ENCODE data around the gene GPR15. TPM values are rescaled to one million over a fixed set of nuclear protein-coding genes. Genes with fewer than 3 reads are reported as not detected.
"Not testable (repeated sequence)": the region's sequence is repeated elsewhere in the genome, so short reads cannot be mapped to it uniquely, and the experiment has no call there.

Gene GPR15
- polyA plus RNA-seq, 2 donors = 0.31 to 0.86 TPM

DNA sequence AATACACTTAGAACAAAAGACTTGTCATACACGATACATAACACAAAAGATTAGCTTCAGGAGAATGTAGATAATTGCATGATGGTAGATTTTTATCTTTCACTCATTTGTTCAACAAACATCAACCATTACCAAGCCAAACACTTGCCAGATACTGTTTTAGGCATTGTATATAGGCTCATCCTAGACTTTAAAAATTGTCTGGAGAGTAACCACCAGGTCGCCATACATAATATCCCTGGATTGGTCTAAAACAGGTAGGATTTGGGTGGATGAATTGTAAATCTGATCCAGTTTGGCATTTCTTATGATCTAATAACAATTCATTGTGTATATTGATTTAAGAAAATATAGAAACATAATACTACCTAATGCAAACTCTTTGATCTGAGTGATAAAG is 22.8 kb downstream of the GPR15 start:
- no peak overlapping the region for H3K27ac ChIP-seq (ENCODE audit: low read depth in 2 of 2, low read length in 1 of 2)
- H3K36me3 ChIP-seq (ENCODE audit: control insufficient read depth in 2 of 2, insufficient read depth in 2 of 2, low read length in 1 of 2) = no peaks in the 10 kb centered on the region
- no peaks in the 10 kb centered on the region for H3K9me3 ChIP-seq (ENCODE audit: control insufficient read depth in 2 of 2, insufficient read depth in 1 of 2, low read depth in 1 of 2, low read length in 1 of 2)
- 82 to 84% methylated on average over 2 of the region's 2 CpGs for WGBS, 2 donors
- no peak overlapping the region for H3K4me3 ChIP-seq (ENCODE audit: low read depth in 1 of 2, low read length in 2 of 2)
- H3K27me3 ChIP-seq (ENCODE audit: control insufficient read depth in 1 of 2, insufficient read depth in 2 of 2, low read length in 2 of 2) = no peaks in the 10 kb centered on the region
- H3K4me1 ChIP-seq (ENCODE audit: control insufficient read depth in 2 of 2, insufficient read depth in 2 of 2, low read length in 1 of 2) = no peaks in the 10 kb centered on the region

DNA sequence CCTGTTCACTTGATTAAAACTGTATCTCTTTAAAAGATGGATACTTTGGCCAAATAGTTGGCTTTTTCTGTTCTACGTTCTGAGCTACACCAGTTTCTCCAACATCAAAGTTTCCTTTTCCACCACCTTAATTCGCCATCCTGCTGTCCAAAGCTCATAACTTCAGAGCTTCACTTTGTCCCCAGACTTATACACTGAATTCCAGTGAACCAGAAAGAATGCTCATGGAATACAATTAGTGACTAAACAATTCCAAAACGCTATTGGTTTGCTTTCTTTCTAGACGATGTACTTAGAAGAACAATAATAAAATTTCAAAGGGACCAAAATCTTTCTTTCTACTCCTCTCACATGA is 23.2 kb downstream of the GPR15 start:
- no peaks in the 10 kb centered on the region for H3K27me3 ChIP-seq (ENCODE audit: control insufficient read depth in 1 of 2, insufficient read depth in 2 of 2, low read length in 2 of 2)
- 50 to 57% methylated on average over 4 of the region's 4 CpGs for WGBS, 2 donors
- H3K27ac ChIP-seq (ENCODE audit: low read depth in 2 of 2, low read length in 1 of 2) = no peak overlapping the region
- no peaks in the 10 kb centered on the region for H3K4me1 ChIP-seq (ENCODE audit: control insufficient read depth in 2 of 2, insufficient read depth in 2 of 2, low read length in 1 of 2)
- H3K9me3 ChIP-seq (ENCODE audit: control insufficient read depth in 2 of 2, insufficient read depth in 1 of 2, low read depth in 1 of 2, low read length in 1 of 2) = no peaks in the 10 kb centered on the region
- no peak overlapping the region for H3K4me3 ChIP-seq (ENCODE audit: low read depth in 1 of 2, low read length in 2 of 2)
- no peaks in the 10 kb centered on the region for H3K36me3 ChIP-seq (ENCODE audit: control insufficient read depth in 2 of 2, insufficient read depth in 2 of 2, low read length in 1 of 2)

DNA sequence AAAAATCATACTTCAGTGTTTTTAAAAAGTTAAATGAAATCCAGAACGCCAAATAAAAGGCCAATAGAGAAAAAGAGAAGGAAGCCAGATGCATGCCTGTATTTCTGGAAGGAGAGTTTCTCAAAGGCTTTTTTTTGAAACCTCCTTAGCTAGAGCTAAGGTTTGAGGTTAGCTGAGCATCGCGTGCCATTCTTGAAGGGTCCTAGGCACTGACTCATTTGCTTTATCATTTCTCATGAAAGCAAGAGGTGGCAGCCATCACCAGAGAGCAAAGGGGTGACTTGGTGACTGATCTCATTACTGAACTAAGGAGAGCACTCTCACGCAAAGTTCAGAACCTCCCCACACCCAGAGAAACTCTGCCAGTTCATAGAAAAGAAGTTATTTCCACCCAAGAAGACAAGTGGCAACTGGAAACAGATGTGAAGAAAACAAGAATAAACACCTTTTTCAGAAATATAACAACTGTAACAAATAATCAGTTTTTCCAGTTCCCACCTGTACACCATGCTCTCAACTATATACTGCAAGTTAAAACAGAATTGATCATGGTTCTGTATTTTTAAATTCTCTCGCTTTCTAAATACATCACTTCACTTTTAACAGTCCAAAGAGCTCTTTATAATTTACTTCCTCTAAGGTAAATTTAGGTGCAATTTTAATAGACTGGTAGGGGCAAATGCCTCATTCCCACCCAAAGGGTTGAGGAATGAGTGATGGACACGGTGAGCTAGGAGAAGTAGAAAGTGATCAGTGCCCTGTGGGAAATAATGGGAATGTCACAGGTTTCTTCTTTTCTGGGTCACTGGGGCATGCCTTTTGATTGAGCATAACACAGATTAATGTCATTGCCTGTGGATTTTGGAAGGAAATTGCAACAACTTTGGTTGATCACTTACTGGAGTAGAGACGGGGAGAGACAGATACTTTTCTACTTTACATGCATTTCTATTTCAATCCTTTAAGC is 24.7 kb downstream of the GPR15 start:
- Histone ChIP-seq H3K27ac (ENCODE audit: low read depth in 2 of 2, low read length in 1 of 2) (peak overlapping the region; percentile 26 to 42), H3K27me3 (ENCODE audit: control insufficient read depth in 1 of 2, insufficient read depth in 2 of 2, low read length in 2 of 2) (no peaks in the 10 kb centered on the region), H3K4me3 (ENCODE audit: low read depth in 1 of 2, low read length in 2 of 2) (no peak overlapping the region), H3K36me3 (ENCODE audit: control insufficient read depth in 2 of 2, insufficient read depth in 2 of 2, low read length in 1 of 2) (no peaks in the 10 kb centered on the region), H3K4me1 (ENCODE audit: control insufficient read depth in 2 of 2, insufficient read depth in 2 of 2, low read length in 1 of 2) (no peaks in the 10 kb centered on the region), H3K9me3 (ENCODE audit: control insufficient read depth in 2 of 2, insufficient read depth in 1 of 2, low read depth in 1 of 2, low read length in 1 of 2) (no peaks in the 10 kb centered on the region)
- WGBS, 2 donors = 76 to 81% methylated on average over 7 of the region's 7 CpGs

DNA sequence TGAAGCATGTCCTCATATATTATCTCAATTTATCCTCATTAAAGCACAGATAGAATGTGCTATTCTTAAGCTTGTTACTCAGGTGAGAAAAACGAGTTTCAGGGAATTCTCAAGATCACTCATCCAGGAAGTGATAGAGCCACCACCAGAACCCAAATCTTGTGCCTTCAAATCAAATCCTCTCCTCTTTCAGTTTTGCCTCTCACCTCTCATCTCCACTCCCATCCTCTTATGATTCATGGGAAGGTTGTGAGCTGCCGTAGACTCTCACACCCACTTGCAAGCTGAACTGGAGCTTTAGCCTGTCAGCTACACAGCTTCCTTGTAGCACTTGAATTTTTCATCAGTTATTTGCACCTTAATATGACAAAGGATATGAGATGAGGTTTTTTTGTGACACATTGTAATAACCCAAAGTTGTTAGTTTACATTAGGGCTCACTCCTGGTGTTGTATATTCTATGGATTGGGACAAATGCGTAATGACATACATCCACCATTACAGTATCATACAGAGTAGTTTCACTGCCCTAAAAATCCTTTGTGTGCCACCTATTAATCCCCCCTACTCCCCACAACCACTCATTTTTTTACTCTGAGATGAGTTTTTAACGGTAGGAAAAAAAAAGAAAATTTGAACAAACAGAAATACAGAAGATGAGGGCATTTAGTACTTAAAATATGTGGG is 25.7 kb downstream of the GPR15 start:
- Histone ChIP-seq H3K4me3 (ENCODE audit: low read depth in 1 of 2, low read length in 2 of 2) (no peak overlapping the region), H3K27me3 (ENCODE audit: control insufficient read depth in 1 of 2, insufficient read depth in 2 of 2, low read length in 2 of 2) (no peaks in the 10 kb centered on the region), H3K9me3 (ENCODE audit: control insufficient read depth in 2 of 2, insufficient read depth in 1 of 2, low read depth in 1 of 2, low read length in 1 of 2) (no peaks in the 10 kb centered on the region), H3K27ac (ENCODE audit: low read depth in 2 of 2, low read length in 1 of 2) (peak overlapping the region in 1 of 2 donors; percentile 26), H3K4me1 (ENCODE audit: control insufficient read depth in 2 of 2, insufficient read depth in 2 of 2, low read length in 1 of 2) (no peaks in the 10 kb centered on the region), H3K36me3 (ENCODE audit: control insufficient read depth in 2 of 2, insufficient read depth in 2 of 2, low read length in 1 of 2) (no peaks in the 10 kb centered on the region)
- whole genome bisulfite sequencing, 2 donors = 59 to 65% methylated on average over 4 of the region's 4 CpGs

DNA sequence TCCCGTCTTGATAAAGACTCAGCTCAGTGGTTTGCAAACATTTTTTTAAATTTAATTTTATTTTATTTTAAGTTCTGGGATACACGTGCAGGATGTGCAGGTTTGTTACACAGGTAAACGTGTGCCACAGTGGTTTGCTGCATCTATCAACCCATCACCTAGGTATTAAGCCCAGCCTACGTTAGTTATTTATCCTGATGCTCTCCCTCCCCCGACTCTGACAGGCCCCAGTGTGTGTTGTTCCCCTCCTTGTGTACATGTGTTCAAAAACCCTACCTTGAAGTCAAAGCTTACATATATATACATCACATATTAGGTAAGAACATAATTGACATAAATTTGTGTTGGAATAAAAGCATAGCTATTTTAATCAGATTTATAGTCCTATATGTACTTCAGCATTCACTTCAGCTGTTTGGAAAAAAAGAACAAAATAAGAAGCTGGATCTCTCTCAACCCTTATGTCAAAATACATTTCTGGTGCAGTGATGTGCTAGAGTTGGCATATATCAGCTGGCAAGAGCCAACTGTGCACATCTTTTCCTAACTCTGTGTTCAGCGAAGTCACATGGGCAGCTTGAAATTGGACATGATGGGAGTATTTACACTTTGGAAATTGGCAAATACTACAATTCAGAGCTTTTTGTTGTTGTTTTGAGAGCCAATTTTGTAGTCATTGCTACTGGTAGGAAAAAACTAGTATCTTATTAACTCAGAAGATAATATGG is 26.5 kb downstream of the GPR15 start:
- no peaks in the 10 kb centered on the region for H3K27me3 ChIP-seq (ENCODE audit: control insufficient read depth in 1 of 2, insufficient read depth in 2 of 2, low read length in 2 of 2)
- WGBS, 2 donors = 66 to 75% methylated on average over 6 of the region's 6 CpGs
- no peaks in the 10 kb centered on the region for H3K9me3 ChIP-seq (ENCODE audit: control insufficient read depth in 2 of 2, insufficient read depth in 1 of 2, low read depth in 1 of 2, low read length in 1 of 2)
- no peaks in the 10 kb centered on the region for H3K36me3 ChIP-seq (ENCODE audit: control insufficient read depth in 2 of 2, insufficient read depth in 2 of 2, low read length in 1 of 2)
- H3K4me1 ChIP-seq (ENCODE audit: control insufficient read depth in 2 of 2, insufficient read depth in 2 of 2, low read length in 1 of 2) = no peaks in the 10 kb centered on the region
- no peak overlapping the region for H3K27ac ChIP-seq (ENCODE audit: low read depth in 2 of 2, low read length in 1 of 2)
- H3K4me3 ChIP-seq (ENCODE audit: low read depth in 1 of 2, low read length in 2 of 2) = no peak overlapping the region

DNA sequence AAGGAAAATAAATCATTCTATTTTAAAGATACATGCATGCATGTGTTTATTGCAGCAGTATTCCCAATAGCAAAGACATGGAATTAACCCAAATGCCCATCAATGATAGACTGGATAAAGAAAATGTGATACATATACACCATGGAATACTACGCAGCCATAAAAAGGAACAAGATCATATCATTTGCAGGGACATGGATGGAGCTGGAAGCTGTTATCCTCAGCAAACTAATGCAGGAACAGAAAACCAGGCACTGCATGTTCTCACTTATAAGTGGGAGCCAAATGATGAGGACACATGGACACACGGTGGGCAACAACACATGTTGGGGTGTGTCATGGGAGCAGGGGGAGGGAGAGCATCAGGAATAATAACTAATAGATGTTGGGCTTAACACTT is 28.0 kb downstream of the GPR15 start:
- H3K27ac ChIP-seq (ENCODE audit: low read depth in 2 of 2, low read length in 1 of 2); H3K4me1 ChIP-seq (ENCODE audit: control insufficient read depth in 2 of 2, insufficient read depth in 2 of 2, low read length in 1 of 2); H3K4me3 ChIP-seq (ENCODE audit: low read depth in 1 of 2, low read length in 2 of 2); H3K9me3 ChIP-seq (ENCODE audit: control insufficient read depth in 2 of 2, insufficient read depth in 1 of 2, low read depth in 1 of 2, low read length in 1 of 2); H3K27me3 ChIP-seq (ENCODE audit: control insufficient read depth in 1 of 2, insufficient read depth in 2 of 2, low read length in 2 of 2); H3K36me3 ChIP-seq (ENCODE audit: control insufficient read depth in 2 of 2, insufficient read depth in 2 of 2, low read length in 1 of 2): not testable (repeated sequence)
- 94 to 98% methylated on average over 2 of the region's 2 CpGs for WGBS, 2 donors

DNA sequence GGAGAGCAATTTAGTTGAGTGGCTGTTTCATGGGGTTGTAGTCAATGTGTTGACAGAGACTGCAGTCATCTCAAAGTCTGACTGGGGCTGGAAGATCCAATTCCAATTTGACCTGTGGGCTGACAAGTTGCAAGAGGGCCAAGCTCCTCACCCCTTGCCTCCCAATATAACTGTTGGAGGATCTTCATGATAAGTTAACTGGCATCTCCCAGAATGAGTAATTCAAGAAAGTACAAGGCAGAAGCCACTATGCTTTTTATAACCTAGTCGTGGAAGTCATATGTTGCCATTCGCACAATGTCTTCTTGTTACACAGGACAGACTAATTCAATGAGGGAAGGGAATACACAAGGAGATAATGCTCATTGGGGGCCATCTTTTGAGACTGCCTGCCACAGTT is 29.1 kb downstream of the GPR15 start:
- H3K36me3 ChIP-seq (ENCODE audit: control insufficient read depth in 2 of 2, insufficient read depth in 2 of 2, low read length in 1 of 2) = no peaks in the 10 kb centered on the region
- H3K4me3 ChIP-seq (ENCODE audit: low read depth in 1 of 2, low read length in 2 of 2) = no peak overlapping the region
- H3K9me3 ChIP-seq (ENCODE audit: control insufficient read depth in 2 of 2, insufficient read depth in 1 of 2, low read depth in 1 of 2, low read length in 1 of 2) = no peaks in the 10 kb centered on the region
- H3K4me1 ChIP-seq (ENCODE audit: control insufficient read depth in 2 of 2, insufficient read depth in 2 of 2, low read length in 1 of 2) = no peaks in the 10 kb centered on the region
- H3K27ac ChIP-seq (ENCODE audit: low read depth in 2 of 2, low read length in 1 of 2) = no peak overlapping the region
- no peaks in the 10 kb centered on the region for H3K27me3 ChIP-seq (ENCODE audit: control insufficient read depth in 1 of 2, insufficient read depth in 2 of 2, low read length in 2 of 2)
- 87 to 89% methylated on average over 2 of the region's 2 CpGs for WGBS, 2 donors

DNA sequence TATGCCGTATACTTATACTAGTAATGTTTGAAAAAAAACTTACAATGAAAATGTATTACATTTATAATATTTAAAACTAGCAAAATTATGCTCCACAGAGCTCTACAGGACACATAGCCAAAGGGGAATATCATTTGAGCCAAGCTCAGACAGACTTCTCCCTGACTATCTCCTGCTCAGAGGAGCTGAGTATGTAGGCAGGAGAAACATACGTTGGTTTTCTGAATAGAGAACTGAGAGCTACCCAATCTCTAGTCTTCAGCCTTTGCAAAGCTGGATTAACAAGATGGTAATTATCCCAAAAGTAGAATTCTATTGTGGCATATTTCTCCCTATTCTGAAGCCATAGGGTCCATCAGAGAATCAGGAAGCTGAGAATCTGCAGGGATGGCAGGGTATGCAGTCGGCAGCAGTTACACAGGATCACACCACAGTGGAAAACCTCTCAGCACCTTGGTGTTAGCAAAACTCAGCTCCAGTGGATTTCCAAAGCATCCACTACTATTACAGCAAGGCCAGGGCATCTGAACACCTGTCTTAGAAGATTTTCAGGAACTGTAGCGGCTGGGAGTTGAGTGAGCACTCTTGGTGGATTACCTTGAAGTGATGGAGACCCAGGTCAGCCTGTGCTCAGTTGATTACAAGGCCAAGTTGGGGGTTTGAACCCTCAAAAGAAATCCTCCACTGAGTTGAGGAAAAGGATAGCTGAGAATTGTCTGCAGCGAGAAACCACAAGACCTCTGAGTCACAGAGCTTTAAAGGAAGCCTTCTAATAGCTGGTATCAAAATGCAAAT is 30.1 kb downstream of the GPR15 start:
- WGBS, 2 donors = 78 to 79% methylated on average over 5 of the region's 5 CpGs

DNA sequence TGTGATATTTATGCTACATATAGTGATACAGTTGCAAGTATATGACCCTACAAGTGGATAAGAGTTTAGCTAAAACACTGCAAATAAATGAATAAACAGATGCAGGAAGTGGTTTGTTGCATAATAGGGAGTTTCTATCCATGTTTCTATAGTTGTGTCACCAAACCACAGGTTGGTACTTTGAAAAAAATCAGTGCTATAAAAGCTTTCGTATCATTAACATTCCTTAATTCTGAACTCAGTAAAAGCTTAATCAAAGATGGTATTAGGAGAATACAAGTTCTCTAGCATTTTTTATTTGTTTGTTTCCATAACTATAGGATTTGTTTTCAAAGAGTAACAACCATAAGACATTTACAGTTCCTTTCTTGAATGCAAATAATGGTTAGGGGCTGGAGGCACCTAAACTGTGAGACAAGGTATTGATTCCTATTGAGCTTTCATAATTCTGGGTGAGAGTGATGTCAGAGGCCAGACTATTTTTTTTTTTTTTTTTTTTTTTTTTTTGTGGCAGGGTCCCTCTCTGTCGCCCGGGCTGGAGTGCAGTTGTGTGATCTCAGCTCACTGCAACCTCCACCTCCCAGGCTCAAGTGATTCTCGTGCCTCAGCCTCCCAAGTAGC is 32.0 kb downstream of the GPR15 start:
- Histone ChIP-seq H3K27me3 (ENCODE audit: control insufficient read depth in 1 of 2, insufficient read depth in 2 of 2, low read length in 2 of 2) (no peaks in the 10 kb centered on the region), H3K36me3 (ENCODE audit: control insufficient read depth in 2 of 2, insufficient read depth in 2 of 2, low read length in 1 of 2) (no peaks in the 10 kb centered on the region), H3K4me1 (ENCODE audit: control insufficient read depth in 2 of 2, insufficient read depth in 2 of 2, low read length in 1 of 2) (no peaks in the 10 kb centered on the region), H3K4me3 (ENCODE audit: low read depth in 1 of 2, low read length in 2 of 2) (no peak overlapping the region), H3K9me3 (ENCODE audit: control insufficient read depth in 2 of 2, insufficient read depth in 1 of 2, low read depth in 1 of 2, low read length in 1 of 2) (no peaks in the 10 kb centered on the region), H3K27ac (ENCODE audit: low read depth in 2 of 2, low read length in 1 of 2) (no peak overlapping the region)
- WGBS, 2 donors = 68 to 76% methylated on average over 4 of the region's 4 CpGs

More for the DNA sequence above, 30.1 kb downstream of the GPR15 start:
- H3K27me3 ChIP-seq (ENCODE audit: control insufficient read depth in 1 of 2, insufficient read depth in 2 of 2, low read length in 2 of 2) = no peaks in the 10 kb centered on the region
- H3K4me1 ChIP-seq (ENCODE audit: control insufficient read depth in 2 of 2, insufficient read depth in 2 of 2, low read length in 1 of 2) = no peaks in the 10 kb centered on the region
- H3K9me3 ChIP-seq (ENCODE audit: control insufficient read depth in 2 of 2, insufficient read depth in 1 of 2, low read depth in 1 of 2, low read length in 1 of 2) = no peaks in the 10 kb centered on the region
- no peak overlapping the region for H3K27ac ChIP-seq (ENCODE audit: low read depth in 2 of 2, low read length in 1 of 2)
- H3K36me3 ChIP-seq (ENCODE audit: control insufficient read depth in 2 of 2, insufficient read depth in 2 of 2, low read length in 1 of 2) = no peaks in the 10 kb centered on the region
- H3K4me3 ChIP-seq (ENCODE audit: low read depth in 1 of 2, low read length in 2 of 2) = no peak overlapping the region
